Measurements from ENCODE around the gene CACYBP. TPM values are rescaled to one million over a fixed set of nuclear protein-coding genes. Genes with fewer than 3 reads are reported as not detected.

The CACYBP gene
- total and polyA plus RNA-seq, 2 of the 8 experiments (the other 6 are each of a cell fraction or from before 2014, with no cell fraction given): 28.3 to 247 TPM

DNA sequence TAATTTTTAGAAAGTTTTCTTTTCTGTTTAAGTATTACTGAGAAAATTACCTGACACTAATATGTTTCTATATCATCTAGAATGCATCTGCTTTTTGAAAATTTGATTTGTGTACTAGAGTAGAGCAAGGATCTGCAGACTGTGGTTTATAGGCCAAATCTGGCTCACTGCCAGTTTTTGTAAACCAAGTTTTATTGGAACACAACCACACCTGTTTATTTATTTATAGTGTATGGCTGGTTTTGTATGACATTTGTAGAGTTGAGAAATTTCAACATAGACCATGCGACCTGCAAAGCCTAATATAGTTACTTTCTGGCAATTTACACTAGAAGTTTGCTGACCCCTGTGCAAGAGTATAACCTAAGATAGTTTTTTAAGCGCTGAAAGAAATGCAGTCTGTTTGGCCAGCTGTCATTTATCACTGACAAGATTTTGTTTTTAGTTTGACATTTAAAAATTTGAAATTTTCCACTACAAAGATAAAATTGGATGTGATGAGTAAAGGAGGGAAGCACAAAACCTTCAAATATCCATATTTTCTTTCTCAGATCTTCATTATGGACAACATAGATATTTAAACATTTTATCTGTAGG is 36.1 kb upstream of the CACYBP start:
- Histone ChIP-seq H3K23ac (ENCODE audit: insufficient read length) (no peak overlapping the region), H3K56ac (replicated peaks; ENCODE audit: insufficient read length, low read depth, low read length) (no peak overlapping the region)
- WGBS, 2 experiments (ENCODE audit: extremely low coverage in 1 of 2, insufficient coverage in 1 of 2, insufficient read length in 1 of 2, insufficient replicate concordance in 2 of 2, low coverage in 1 of 2, low lambda C conversion rate in 2 of 2, missing lambda C conversion rate in 1 of 2): 91% methylated on average over 2 of the region's 2 CpGs; no CpG with 5 or more reads in 1 of the 2 experiments

More for the DNA sequence above, 36.1 kb upstream of the CACYBP start:
- Histone ChIP-seq H3K4me3 (ENCODE audit: extremely low read depth in 1 of 4, insufficient read depth in 2 of 4, low read depth in 3 of 4, low read length in 4 of 4) (no peak overlapping the region), H3K4me2 (ENCODE audit: insufficient read depth in 1 of 2, low read depth in 2 of 2, low read length in 2 of 2) (no peak overlapping the region), H2AK5ac (ENCODE audit: low read depth, low read length) (no peak overlapping the region), H3K36me3 (ENCODE audit: control insufficient read depth in 2 of 4, insufficient read depth in 4 of 4, low read length in 3 of 4) (peaks cover under 1 to 62% (median 10%) of the 10 kb centered on the region in 4 experiments; a peak in 6 of 8 replicates), H2BK5ac (ENCODE audit: low read depth, low read length) (no peak overlapping the region), H3K23me2 (ENCODE audit: low read depth, low read length) (no peaks in the 10 kb centered on the region), H3K4me1 (replicated peaks in 1 of 4; ENCODE audit: control insufficient read depth in 3 of 4, insufficient read depth in 4 of 4, low read length in 3 of 4) (peaks cover 0 to 2% (median 0%) of the 10 kb centered on the region in 4 experiments; a peak in 1 of 7 replicates), H4K91ac (replicated peaks; ENCODE audit: insufficient read length, low read length) (no peak overlapping the region), H3K14ac (ENCODE audit: insufficient read length) (no peak overlapping the region), H2BK120ac (replicated peaks; ENCODE audit: low read depth, low read length) (no peak overlapping the region), H2AFZ (ENCODE audit: low read length) (no peak overlapping the region), H3K27me3 (replicated peaks in 1 of 4; ENCODE audit: control insufficient read depth in 3 of 4, extremely low read depth in 1 of 4, insufficient read depth in 3 of 4, low read length in 3 of 4) (no peaks in the 10 kb centered on the region), H4K8ac (ENCODE audit: extremely low read depth, insufficient read depth, low read length) (no peak overlapping the region), H2BK20ac (ENCODE audit: low read length) (no peak overlapping the region), H3K27ac (ENCODE audit: low read depth, low read length) (no peak overlapping the region), H3K9ac (replicated peaks in 1 of 4; ENCODE audit: extremely low read depth in 1 of 4, low read depth in 3 of 4, low read length in 3 of 4) (no peak overlapping the region), H2BK12ac (ENCODE audit: low read depth, low read length) (no peak overlapping the region), H2BK15ac (ENCODE audit: low read length) (no peak overlapping the region), H3K9me3 (ENCODE audit: insufficient read depth in 2 of 2, low read depth in 1 of 2, low read length in 1 of 2) (no peaks in the 10 kb centered on the region), H3K18ac (ENCODE audit: extremely low read depth, low read length) (no peak overlapping the region), H4K5ac (ENCODE audit: insufficient read length, low read depth, low read length) (no peak overlapping the region), H3K79me1 (ENCODE audit: low read depth, low read length) (no peaks in the 10 kb centered on the region), H3K4ac (replicated peaks; ENCODE audit: insufficient read length, low read depth, low read length) (no peak overlapping the region), H4K20me1 (replicated peaks in 1 of 2; ENCODE audit: control insufficient read depth in 1 of 2, insufficient read depth in 2 of 2, low read length in 2 of 2) (peaks cover 2 to 3% of the 10 kb centered on the region in 2 experiments), H3K79me2 (ENCODE audit: control insufficient read depth in 1 of 2, insufficient read depth in 2 of 2, low read length in 2 of 2) (peaks cover 0 to 16% of the 10 kb centered on the region in 2 experiments; a peak in 2 of 4 replicates)
- FAIRE-seq (no peak), DNase-seq (ENCODE audit: low read depth in 1 of 2, low spot score in 2 of 2) (no peak)
- ChIA-PET CTCF (ENCODE audit: partially characterized antibody) (interaction anchor here (1.2 kb wide), 1 partner anchor 24 kb away, joined by 4 read pairs; no protein-coding TSS in a partner anchor), POLR2A (ENCODE audit: partially characterized antibody) (interaction anchor here (0.8 to 1.8 kb wide), 5 partner anchors 12 to 80 kb away, joined by 3 to 5 read pairs (median 4); partner anchors contain the start of gene CACYBP)
- TF ChIP-seq SRF (IDR thresholded peaks at IDR 0.05; ENCODE audit: low read depth, low read length) (no peak), NRF1 (IDR thresholded peaks at IDR 0.05; ENCODE audit: low read depth, low read length) (no peak), FOSL1 (IDR thresholded peaks at IDR 0.05; ENCODE audit: insufficient read depth, low read depth, low read length) (no peak), HDAC2 (IDR thresholded peaks at IDR 0.05; ENCODE audit: borderline replicate concordance in 1 of 2, low read depth in 2 of 2, low read length in 2 of 2) (no peak), ZNF274 (IDR thresholded peaks at IDR 0.05; ENCODE audit: borderline replicate concordance, extremely low read depth, low read length) (no peak), TEAD4 (IDR thresholded peaks at IDR 0.05; ENCODE audit: low read depth, low read length) (no peak), CTBP2 (IDR thresholded peaks at IDR 0.05; ENCODE audit: borderline replicate concordance, insufficient read depth, insufficient read length, low read length) (no peak)
- TF ChIP-seq, protein P1, sequence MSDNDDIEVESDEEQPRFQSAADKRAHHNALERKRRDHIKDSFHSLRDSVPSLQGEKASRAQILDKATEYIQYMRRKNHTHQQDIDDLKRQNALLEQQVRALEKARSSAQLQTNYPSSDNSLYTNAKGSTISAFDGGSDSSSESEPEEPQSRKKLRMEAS (IDR thresholded peaks at IDR 0.05): no peak
